Measurements from ENCODE around the gene USP48. TPM values are rescaled to one million over a fixed set of nuclear protein-coding genes. Genes with fewer than 3 reads are reported as not detected.

USP48 gene
- total and polyA plus RNA-seq, 2 of the 13 experiments (the other 11 are each of a cell fraction or from before 2014, with no cell fraction given): 30.4 to 30.7 TPM

DNA sequence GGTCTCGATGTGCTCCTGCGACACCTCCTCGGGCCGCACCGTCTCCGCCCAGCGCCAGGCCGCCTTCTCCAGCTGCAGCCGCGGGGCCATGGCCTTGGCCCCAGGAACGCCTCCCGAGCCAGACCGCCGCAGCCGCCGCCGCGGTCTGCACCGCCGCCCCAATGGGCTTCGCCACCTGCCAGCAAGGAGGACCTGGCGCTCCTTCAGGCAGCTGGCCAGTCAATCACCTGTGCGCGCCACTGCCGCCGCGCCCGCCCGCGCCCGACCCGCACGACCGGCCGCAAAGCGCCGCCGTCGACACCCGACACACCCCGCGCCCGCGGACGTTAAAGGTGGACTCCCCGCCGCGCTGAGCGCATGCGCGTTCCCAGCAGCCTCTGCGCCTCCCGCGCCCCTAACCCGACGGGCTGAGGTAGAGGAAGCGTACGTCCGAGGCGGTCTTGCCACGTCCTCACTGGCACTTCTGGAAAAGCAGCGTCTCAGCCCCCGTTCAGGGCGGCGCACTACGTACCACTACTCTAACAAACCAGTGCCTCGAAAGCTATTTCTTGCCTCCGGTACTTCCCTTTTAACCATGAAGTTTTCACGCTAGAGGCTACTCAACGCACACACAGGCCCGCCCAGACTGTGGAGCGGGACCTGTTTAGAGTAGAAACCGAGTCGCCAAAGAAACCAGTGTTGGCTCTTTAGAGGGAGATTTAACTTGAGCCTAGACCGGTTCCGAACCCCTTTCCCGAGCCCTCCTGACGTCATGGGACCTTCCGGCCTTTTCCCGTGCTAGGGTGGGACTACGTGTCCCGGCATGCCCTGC is at the start of gene USP48 (continued):
- TF ChIP-seq CHD4 (IDR thresholded peaks at IDR 0.05; ENCODE audit: borderline replicate concordance, low read length) (no peak; the same call in 1 of the 2 replicates), ZNF674 (CRISPR knock-in tag; IDR thresholded peaks at IDR 0.05; ENCODE audit: low read depth) (no peak), ZNF3 (CRISPR knock-in tag; IDR thresholded peaks at IDR 0.05) (no peak), ZNF460 (CRISPR knock-in tag; IDR thresholded peaks at IDR 0.05; ENCODE audit: borderline replicate concordance) (no peak), ZNF788 (CRISPR knock-in tag; IDR thresholded peaks at IDR 0.05; ENCODE audit: borderline replicate concordance) (peak; percentile 34; the same call in 1 of the 2 replicates), CREM (IDR thresholded peaks at IDR 0.05) (peak; percentile 99), CREM (CRISPR knock-in tag; IDR thresholded peaks at IDR 0.05) (0 out of 2 replicates have a peak, but pooled peaks have one; percentile 19), ATAD3A (CRISPR knock-in tag; IDR thresholded peaks at IDR 0.05) (no peak), FOXM1 (CRISPR knock-in tag; IDR thresholded peaks at IDR 0.05) (no peak), ZNF160 (CRISPR knock-in tag; IDR thresholded peaks at IDR 0.05) (peak; percentile 73; the same call in 1 of the 2 replicates), SCMH1 (CRISPR knock-in tag; IDR thresholded peaks at IDR 0.05; ENCODE audit: borderline replicate concordance) (no peak), IKZF1 (IDR thresholded peaks at IDR 0.05) (no peak), ZNF780A (CRISPR knock-in tag; IDR thresholded peaks at IDR 0.05) (no peak), ZSCAN12 (CRISPR knock-in tag; IDR thresholded peaks at IDR 0.05) (no peak; the same call in 1 of the 2 replicates), NONO (IDR thresholded peaks at IDR 0.05) (no peak), NONO (CRISPR knock-in tag; conservative IDR thresholded peaks at IDR 0.05) (peak; percentile 70), NFKBIZ (CRISPR knock-in tag; IDR thresholded peaks at IDR 0.05) (peak; percentile 69; the same call in 1 of the 2 replicates), ZNF331 (CRISPR knock-in tag; IDR thresholded peaks at IDR 0.05) (0 out of 2 replicates have a peak, but pooled peaks have one; percentile 79), TARDBP (CRISPR knock-in tag; IDR thresholded peaks at IDR 0.05) (peak; percentile 80), RFX3 (CRISPR knock-in tag; IDR thresholded peaks at IDR 0.05) (0 out of 2 replicates have a peak, but pooled peaks have one; percentile 18), SMC3 (IDR thresholded peaks at IDR 0.05; ENCODE audit: low read length) (no peak), ZNF7 (CRISPR knock-in tag; IDR thresholded peaks at IDR 0.05) (no peak), ZKSCAN8 (CRISPR knock-in tag; IDR thresholded peaks at IDR 0.05; ENCODE audit: borderline replicate concordance) (peak; percentile 10; the same call in 1 of the 2 replicates), ZFY (CRISPR knock-in tag; IDR thresholded peaks at IDR 0.05) (peak; percentile 90)
- TF ChIP-seq, protein P1, sequence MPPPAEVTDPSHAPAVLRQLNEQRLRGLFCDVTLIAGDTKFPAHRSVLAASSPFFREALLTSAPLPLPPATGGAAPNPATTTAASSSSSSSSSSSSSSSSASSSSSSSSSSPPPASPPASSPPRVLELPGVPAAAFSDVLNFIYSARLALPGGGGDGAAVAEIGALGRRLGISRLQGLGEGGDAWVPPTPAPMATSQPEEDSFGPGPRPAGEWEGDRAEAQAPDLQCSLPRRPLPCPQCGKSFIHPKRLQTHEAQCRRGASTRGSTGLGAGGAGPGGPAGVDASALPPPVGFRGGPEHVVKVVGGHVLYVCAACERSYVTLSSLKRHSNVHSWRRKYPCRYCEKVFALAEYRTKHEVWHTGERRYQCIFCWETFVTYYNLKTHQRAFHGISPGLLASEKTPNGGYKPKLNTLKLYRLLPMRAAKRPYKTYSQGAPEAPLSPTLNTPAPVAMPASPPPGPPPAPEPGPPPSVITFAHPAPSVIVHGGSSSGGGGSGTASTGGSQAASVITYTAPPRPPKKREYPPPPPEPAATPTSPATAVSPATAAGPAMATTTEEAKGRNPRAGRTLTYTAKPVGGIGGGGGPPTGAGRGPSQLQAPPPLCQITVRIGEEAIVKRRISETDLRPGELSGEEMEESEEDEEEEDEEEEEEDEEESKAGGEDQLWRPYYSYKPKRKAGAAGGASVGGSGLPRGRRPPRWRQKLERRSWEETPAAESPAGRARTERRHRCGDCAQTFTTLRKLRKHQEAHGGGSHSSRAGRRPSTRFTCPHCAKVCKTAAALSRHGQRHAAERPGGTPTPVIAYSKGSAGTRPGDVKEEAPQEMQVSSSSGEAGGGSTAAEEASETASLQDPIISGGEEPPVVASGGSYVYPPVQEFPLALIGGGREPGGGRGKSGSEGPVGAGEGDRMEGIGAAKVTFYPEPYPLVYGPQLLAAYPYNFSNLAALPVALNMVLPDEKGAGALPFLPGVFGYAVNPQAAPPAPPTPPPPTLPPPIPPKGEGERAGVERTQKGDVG (CRISPR knock-in tag; IDR thresholded peaks at IDR 0.05; ENCODE audit: borderline replicate concordance): no peak
- TF ChIP-seq, protein P2, sequence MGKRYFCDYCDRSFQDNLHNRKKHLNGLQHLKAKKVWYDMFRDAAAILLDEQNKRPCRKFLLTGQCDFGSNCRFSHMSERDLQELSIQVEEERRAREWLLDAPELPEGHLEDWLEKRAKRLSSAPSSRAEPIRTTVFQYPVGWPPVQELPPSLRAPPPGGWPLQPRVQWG (CRISPR knock-in tag; IDR thresholded peaks at IDR 0.05; ENCODE audit: borderline replicate concordance, low read depth): no peak
- TF ChIP-seq, protein P3, sequence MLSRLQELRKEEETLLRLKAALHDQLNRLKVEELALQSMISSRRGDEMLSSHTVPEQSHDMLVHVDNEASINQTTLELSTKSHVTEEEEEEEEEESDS (CRISPR knock-in tag; IDR thresholded peaks at IDR 0.05; ENCODE audit: borderline replicate concordance): no peak; the same call in 1 of the 2 replicates
- TF ChIP-seq, protein P4, sequence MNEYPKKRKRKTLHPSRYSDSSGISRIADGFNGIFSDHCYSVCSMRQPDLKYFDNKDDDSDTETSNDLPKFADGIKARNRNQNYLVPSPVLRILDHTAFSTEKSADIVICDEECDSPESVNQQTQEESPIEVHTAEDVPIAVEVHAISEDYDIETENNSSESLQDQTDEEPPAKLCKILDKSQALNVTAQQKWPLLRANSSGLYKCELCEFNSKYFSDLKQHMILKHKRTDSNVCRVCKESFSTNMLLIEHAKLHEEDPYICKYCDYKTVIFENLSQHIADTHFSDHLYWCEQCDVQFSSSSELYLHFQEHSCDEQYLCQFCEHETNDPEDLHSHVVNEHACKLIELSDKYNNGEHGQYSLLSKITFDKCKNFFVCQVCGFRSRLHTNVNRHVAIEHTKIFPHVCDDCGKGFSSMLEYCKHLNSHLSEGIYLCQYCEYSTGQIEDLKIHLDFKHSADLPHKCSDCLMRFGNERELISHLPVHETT (CRISPR knock-in tag; conservative IDR thresholded peaks at IDR 0.05): no peak; the same call in 1 of the 2 replicates
